ENCODE data around the gene DGCR6L.
"Not testable (repeated sequence)": the region's sequence is repeated elsewhere in the genome, so short reads cannot be mapped to it uniquely, and the experiment has no call there.

DNA sequence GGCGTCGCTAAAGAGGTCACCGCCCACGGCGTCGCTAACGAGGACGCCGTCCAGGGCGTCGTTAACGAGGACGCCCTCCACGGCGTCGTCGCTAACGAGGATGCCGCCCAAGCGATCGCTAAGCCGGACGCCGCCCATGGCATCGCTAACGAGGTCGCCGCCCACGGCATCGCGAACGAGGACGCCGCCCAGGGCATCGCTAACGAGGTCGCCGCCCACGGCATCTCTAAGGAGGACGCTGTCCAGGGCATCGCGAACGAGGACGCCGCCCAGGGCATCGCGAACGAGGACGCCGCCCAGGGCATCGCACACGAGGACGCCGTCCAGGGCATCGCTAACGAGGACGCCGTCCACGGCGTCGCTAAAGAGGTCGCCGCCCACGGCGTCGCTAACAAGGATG, 37.0 kb upstream of the DGCR6L start:
- not testable (repeated sequence) for TF ChIP-seq CTCF (IDR thresholded peaks at IDR 0.05; ENCODE audit: insufficient read depth, low read depth, low read length); EZH2 (IDR thresholded peaks at IDR 0.05; ENCODE audit: insufficient read depth, low read length)

Measured in astrocyte (in vitro differentiated cells and primary cell).